NOMO-1 treated with DMSO at 0.1 percent for 48 hours (cell line): ENCODE measurements around the gene NCLN.
"Not testable (repeated sequence)": the region's sequence is repeated elsewhere in the genome, so short reads cannot be mapped to it uniquely, and the experiment has no call there.

Experiments
- DNase-seq: peaks from one replicate; lab custom pipeline; 2025; ENCODE audit not compliant: unreplicated experiment; lab: John Stamatoyannopoulos, UW

The NCLN gene

DNA sequence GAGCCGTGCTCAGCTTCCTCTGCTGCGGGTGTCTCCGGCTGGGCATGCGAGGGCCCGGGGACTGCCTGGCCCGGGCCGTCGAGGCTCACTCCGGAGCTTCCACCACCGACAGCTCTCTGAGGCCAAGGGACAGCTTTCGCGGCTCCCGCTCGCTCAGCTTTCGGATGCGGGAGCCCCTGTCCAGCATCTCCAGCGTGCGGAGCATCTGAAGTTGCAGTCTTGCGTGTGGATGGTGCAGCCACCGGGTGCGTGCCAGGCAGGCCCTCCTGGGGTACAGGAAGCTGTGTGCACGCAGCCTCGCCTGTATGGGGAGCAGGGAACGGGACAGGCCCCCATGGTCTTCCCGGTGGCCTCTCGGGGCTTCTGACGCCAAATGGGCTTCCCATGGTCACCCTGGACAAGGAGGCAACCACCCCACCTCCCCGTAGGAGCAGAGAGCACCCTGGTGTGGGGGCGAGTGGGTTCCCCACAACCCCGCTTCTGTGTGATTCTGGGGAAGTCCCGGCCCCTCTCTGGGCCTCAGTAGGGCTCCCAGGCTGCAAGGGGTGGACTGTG lies 5.9 kb upstream of the NCLN start:
- no peak for DNase-seq

DNA sequence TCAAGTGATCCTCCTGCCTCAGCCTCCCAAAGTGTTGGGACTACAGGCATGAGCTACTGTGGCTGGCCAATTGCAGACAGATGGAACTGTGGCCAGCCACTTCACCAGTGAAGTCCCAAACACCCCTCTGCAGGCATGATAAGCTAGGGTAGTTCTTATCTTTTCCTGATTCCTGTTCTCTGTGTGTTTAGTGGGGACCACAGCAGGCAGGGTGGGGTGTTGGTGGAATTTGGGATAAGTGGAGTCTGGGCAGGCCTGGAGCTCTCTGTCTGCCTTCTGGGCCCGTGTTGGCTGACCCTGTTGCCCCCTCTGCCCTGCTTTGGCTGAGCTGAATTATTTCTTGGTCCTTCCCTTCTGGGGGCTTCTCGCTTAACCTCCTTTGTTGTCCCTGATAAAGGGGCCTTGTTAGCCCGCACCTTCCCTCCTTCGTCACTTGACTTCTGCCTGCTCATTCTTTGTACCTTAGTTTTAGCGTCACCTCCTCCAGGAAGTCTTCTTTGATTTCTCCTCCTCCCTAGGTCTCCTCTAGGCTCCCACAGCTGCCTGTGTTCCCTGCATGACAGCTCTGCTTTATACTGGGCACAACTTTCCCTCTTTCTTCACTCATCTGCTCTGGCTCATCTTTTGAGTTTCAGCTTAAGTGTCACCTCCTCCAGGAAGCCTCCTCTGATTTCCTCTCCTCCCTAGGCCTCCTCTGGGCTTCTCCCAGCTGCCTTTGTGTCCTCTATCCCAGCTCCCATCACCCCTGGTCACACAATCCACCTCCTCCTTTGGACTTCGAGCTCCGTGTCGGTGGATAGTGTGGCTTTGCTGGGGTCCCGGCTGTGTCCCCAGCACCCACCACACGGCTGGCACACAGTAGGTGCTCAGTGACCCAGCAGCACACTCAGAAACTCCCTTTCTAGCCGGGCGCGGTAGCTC lies 1.7 kb upstream of the NCLN start:
- no peak for DNase-seq

DNA sequence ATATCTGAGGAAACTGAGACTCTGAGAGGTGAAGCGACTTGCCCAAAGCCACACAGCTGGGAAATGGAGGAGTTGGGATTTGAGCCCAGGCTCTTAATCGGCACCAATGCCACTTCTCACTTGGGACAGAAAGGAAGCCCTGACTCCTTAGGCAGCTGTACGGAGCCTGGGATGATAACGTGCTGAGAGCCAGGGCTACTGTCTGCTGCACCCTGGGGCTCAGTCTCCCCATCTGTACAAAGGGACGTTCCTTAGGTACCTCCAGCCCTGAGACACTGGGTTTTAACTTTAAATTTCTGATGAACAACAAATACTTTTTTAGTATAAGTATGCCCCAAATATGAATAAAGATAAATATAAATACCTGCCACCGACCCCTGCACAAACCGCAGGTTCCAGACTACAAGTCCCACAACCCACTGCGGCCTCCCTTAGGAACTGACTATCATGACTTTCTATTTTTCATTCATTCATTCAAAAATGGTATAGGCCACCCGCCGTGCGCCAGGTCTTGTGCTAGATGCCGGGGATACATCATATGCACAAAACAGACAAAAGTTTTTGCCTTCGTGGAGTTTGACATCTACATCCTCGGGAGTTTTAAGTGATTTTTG lies 776 bp upstream of the NCLN start:
- peak; percentile 80 for DNase-seq

DNA sequence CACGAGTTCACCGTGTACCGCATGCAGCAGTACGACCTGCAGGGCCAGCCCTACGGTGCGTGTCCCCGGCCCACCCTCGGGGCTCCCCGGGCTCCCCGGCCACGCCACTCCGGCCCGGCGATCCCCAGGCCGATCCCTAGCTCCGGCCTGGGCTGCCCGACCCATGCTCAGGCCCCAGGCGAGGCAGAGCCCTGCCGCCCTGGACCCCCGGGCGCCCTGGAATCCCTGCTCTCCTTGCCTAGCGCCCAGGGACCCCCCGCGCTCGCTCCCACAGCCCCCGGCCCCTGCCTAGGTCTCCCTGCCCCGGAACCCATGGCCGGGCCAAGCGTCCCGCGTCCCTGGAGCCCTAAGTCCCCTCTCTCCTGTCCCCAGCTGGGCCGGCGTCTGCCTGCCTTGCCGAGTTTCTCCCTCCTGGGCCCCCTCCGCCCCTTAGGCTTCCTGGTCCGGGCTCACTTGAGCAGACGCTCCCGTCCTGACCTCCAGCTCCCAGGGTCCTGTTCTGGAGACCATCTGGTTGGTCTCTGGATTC lies 494 bp downstream of the NCLN start:
- DNase-seq = no peak

DNA sequence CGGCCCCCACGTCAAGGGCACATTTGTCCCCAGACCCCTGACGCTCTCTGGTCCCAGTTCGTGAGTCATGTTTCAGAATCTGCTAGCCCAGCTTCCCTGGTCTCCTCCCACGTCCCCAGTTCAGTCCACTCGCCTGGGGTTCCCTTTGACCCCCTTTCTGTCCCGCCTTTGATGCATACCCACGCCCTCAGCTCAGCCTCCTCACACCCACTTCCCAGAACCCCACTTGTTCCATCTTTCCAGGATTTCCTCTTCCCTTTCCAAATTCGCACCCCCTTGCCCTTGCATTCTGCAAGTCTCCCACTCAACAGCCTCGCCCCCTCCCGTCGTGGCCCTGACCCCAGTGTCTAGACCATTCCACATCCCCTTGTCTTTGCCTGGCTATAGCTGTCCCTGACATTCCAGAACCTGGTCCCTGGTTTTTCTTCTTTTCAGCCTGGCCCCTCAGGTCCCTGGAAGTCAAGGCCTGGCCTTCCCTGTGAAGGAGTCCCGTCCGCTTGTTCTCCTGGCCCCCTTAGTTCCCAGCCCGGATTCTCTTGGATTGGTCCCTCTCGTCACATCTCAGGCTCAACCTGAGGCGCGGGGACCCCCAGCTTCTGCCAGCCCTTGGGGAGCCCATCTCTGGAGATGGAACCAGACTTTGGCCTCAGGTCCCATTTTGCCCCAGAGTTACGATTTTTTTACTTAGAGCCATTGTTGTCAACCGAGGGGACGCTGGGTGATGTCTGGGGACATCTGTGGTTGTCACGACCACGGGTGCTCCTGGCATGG lies 1.3 kb downstream of the NCLN start:
- no peak for DNase-seq

DNA sequence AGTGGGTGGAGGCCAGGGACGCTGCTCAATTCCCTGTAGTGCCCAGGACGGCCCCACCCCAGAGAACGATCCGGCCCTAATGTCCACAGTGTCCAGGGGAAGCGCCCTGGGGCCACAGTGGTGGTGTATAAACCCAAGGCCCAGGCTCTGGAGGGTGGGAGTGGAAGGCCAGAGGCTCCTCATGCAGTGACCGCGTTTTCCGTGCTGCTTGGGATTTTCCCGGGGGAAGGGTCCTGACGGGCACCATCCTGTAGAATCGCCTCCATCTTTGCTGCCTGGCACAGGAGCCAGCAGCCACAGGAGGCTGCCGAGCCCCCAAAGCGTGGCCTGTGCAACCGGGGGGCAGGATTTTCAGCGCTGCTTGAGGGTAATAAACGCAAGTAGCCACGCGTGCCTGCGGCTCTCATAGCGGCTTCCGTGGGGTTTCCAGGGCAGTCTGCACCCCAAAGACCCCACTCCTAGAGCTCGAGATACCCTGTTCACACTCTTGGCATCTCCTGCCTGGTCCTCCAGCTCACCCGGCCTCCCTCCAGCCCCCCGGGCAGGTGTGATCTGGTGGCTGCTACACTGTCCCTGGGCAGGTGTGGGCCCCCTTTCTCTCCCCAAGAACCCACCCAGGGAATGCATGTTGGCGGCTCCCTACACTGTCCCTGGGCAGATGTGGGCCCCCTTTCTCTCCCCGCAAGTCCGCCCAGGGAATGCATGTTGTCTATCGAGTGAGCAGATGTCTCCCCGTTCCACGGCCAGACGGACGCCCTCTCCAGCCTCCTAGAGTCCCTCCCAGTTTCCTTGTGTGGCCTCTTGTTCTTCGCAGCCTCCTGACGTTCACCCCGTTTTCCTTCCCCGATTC lies 2.2 kb downstream of the NCLN start:
- DNase-seq = no peak

DNA sequence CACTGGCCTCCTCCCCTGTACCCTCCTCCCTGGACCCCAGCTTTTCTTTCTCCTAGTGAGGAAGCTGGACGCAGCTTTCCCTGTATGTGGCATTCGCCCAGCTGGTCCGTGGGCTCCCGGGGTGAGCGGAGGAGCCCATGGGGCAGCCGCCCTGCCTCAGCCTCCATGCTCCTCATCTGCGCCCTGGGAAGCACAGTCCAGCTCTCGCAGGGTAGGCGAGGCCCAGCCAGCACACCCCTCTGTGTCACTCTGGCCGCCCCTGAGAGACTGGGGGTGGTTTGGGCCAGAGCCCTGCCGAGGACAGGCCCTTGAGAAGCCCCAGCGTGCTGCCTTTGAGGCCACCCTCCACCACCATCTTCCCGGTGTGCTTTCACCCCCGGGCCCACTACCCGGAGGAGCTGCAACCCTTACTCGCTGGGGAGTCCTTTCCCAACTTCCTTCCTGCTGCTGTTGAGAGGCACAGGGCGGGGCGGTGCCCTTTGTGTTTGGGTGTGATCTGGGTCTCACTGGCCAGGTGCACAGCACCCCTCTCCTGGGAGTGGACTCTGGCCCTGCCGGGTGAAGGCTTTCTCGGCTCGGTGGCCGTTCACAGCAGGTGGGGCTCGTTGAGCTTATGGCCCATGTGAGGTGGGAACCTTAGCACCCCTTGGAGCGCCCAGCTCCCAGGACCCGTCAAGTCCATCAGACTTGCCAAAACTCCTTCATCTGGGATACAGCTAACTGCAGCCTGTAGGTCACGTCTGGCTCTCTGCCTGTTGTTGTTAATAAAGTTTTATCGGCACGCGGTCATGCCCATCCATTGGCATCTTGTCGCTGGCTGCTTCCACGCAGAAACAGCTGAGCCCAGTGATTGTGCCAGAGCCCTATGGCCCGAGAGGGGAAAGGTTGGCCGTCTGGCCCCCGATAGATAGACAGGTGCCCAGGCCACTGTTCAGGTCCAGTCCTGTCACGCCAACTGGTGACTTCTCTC lies 3.2 kb downstream of the NCLN start:
- peak; percentile 18 for DNase-seq

DNA sequence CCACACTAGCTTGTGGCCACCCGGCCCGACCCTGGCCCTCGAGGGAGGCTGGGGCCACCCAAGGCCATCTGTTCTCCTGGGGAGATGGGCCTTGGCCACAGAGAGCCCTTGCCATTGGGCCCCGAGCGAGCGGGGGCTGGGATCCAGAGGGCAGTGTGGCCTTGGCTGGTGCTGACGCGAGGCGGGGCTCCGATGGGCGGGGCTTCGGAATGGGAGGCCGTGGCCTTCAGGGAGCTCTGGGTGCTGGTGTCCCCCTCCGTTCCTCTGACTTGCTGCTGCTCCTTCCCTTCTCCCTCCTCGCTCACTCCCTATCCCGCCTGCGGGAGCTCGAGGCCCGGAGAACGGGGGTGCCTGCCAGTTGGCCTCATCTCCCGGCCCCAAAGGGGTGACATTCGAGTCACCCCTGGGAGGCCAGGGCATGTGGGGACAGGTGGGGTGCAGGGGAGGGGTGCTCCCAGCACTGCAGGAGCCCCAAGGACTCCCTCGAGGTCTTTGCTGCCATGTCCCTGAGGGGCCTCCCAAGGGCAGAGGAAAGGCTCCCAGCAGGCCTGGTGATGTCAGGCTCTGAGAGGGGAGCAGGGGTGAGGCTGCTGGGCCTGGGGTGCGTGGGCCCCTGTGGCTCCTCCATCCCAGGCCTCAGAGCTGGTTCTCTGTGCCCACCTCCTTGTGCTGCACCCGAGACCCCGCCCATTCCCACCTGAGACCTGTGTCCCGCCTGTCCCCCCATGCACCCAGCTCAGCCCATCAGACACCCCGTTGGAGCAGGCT lies 4.2 kb downstream of the NCLN start:
- no peak for DNase-seq

DNA sequence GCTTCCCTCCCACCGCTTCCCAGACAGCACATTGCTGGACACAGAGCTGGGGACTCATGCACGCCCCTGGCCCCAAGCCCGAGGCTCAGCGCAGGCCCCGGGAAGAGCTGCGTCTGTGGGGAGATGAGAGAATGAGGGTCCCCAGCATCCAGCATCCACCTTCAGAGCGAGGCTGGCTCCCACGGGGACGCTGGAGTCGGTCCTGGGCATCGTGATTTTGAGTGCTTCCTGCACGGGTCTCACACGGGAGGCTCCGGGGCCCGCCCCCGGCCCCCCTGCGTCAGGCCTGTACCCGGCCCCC lies 4.7 kb downstream of the NCLN start:
- DNase-seq = no peak

DNA sequence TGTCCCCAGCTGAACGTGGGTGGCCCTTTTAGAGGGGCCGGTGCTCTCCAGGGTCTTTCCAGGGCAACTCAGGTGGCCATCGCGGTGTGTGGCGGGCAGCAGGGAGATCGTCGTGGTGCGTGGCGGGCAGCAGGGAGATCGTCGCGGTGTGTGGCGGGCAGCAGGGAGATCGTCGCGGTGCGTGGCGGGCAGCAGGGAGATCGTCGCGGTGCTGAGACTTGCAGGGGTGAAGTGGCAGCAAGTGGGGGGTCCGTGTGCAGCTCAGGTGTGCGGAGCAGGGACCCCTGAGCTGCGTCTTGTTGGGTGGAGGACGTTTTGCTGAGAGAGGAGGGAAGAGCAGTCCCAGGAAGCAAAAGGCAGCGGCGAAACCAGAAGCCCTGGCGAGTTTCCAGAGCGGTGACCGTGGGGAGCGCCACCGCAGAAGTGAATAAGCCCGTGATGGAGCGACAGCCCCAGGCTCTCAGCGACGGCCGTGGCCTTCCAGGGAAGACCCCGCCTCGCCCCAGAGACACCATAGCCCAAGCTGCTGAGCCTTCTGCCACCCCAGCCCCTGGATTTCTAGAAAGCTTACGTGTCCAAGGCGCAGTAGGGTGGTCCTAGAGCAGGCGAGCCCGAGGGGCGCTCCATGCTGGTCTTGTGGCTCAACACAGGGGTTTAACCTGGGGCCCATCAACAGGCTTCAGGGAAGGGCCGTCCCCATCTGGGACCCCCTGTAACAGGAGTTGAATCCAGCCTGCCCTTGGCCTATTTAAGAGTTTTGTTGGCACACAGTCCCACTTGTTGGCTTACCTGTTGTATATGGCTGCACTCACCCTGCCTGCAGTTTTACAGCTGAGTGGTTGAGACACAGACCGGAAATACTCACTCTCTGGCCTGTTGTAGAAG lies 5.4 kb downstream of the NCLN start:
- DNase-seq = no peak

DNA sequence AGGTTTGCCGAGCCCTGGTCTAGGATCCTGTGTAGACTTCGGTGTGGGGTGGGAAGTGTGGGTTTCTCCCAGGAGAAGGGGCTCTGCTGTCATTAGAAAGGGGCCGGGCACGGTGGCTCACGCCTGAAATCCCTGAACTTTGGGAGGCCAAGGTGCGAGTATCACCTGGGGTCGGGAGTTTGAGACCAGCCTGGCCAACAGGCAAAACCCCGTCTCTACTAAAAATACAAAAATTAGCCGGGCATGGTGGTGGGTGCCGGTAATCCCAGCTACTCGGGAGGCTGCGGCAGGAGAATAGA lies 6.0 kb downstream of the NCLN start:
- not testable (repeated sequence) for DNase-seq

DNA sequence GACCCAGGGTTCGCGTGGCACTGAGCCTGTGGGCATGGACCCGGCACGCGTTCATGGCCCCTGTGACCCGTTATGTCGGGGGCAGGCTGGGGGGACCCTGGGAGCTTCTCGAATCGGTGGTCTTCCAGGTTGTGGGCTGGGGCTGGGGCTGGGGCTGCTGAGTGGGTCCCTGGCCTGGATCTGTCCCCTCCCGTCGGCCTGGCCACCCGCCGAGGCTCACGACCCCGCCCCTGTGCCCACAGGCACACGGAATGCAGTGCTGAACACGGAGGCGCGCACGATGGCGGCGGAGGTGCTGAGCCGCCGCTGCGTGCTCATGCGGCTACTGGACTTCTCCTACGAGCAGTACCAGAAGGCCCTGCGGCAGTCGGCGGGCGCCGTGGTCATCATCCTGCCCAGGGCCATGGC lies 6.5 kb downstream of the NCLN start:
- no peak for DNase-seq

DNA sequence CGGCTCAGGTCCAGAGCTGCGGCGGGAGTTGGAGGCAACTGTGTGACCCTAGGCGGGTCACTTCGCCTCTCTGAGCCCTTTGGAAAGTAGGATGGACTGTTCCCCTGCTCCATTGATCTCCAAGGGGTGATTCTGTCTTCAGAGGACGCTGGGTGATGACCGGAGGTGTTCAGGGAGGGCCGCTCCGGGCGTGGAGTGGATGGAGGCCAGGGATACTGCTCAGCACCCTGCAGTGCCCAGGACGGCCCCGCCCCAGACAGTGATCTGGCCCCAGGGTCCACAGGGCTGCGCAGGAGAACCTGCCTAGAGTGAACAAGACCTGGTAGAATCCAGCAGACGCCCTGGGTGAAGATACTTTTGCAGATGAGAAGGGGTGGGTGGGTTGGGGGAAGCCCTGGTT lies 7.0 kb downstream of the NCLN start:
- no peak for DNase-seq

DNA sequence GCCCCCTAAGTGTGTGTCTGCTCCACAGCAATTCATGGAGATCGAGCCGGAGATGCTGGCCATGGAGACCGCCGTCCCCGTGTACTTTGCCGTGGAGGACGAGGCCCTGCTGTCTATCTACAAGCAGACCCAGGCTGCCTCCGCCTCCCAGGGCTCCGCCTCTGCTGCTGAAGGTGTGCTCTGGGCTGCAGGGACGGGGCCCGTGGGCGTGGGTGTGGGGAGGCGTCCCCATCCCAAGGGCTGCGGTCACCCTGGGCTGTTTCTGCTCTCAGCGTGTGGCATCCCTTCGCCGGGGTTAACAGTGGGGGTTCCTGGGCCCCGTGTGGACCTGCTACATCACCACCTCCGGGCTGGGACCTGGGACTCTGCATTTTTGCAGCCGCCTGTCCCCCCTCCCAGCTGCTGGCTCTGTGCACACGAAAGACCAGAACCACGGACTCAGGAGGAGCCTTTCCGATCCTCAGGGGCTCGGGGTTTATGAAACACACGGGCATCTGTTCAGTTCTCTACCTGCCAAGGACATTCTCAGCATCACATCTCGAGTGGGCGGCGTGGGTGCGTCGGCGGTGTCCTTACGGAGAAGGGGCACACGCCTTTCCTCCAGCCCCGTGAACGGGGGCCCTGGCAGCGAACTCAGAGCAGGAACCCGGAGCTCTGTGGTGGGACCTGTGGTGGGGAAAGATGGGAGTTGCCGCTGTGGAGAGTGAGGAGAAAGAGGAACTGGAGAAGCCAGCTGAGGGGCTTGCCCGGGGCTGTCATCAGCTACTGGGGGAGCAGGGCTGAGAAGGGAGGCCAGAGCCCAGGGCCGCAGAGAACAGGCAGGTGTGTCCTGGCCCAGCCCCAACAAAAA lies 7.8 kb downstream of the NCLN start:
- DNase-seq = no peak

DNA sequence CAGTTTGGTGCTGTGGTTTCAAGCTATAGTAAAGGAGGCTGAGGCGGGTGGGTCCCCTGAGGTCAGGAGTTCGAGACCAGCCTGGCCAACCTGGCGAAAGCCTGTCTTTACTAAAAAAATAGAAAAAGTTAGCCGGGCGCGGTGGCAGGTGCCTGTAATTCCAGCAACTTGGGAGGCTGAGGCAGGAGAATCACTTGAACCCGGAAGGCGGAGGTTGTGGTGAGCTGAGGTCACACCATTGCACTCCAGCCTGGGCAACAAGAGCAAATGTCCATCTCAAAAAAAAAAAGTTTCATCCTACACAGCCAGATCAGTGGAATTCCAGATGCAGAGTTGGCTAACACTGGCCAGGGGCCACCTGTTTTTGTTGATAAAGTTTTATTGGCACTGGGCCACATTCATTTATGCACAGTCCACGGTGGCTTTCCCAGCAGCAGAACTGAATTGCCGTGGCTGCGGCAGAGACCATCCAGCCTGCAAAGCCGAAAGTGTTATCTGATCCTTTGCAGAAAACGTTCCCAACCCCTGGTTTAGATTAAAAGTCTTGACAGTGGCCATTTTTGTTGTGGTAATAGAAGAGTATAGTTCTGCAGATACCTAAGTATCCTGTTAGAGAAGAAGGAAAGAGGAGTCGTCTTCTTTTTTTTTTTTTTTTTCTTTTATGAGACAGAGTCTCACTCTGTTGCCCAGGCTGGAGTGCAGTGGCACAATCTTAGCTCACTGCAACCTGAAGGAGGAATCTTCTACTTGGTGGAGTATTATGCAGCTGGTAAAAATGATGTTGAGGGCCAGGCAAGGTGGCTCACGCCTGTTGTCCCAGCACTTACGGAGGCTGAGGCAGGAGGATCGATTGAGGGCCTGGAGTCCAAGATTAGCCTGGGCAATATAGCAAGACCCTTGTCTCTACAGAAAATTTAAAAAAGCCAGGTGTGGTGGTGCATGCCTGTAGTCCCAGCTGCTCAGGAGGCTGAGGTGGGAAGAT lies 8.7 kb downstream of the NCLN start:
- no peak for DNase-seq
